Vagina (tissue), 2 donors: ENCODE measurements around the gene TRMT44. TPM values are rescaled to one million over a fixed set of nuclear protein-coding genes. Genes with fewer than 3 reads are reported as not detected.

Experiments used
- DNase-seq, 2 donors: peaks; one replicate each; pipeline ENCODE4 v3.0.0-alpha.2; 2017; ENCODE audit errors: extremely low spot score in 2 of 2
- H3K27ac ChIP-seq: fragments of 200-600 bp; sonication (generic); one replicate; pipeline ENCODE4 v1.5.1; 2019
- H3K27me3 ChIP-seq: fragments of 200-600 bp; sonication (generic); one replicate; pipeline ENCODE4 v1.5.1; 2019
- H3K36me3 ChIP-seq, 2 donors: fragments of 200-600 bp; sonication (generic); one replicate each; pipeline ENCODE4 v1.5.1; 2017 to 2019
- H3K4me1 ChIP-seq: fragments of 200-600 bp; sonication (generic); one replicate; pipeline ENCODE4 v1.5.1; 2019
- H3K4me3 ChIP-seq, 2 donors: fragments of 200-600 bp; sonication (generic); 1 replicate in 1 of 2; 2 replicates in 1 of 2; pipeline ENCODE4 v1.5.1; 2016 to 2019
- H3K9me3 ChIP-seq: fragments of 200-600 bp; sonication (generic); one replicate; pipeline ENCODE4 v1.5.1; 2019
- CTCF ChIP-seq, 3 experiments: fragments of 450-650 bp in 2 of 3; fragments of 200-600 bp in 1 of 3; sonication (generic) in 1 of 3; IDR thresholded peaks; one replicate each; pipeline ENCODE4 v1.5.1; 2017 to 2019; ENCODE audit warnings: antibody characterized with exemption in 3 of 3, mild to moderate bottlenecking in 2 of 3, moderate library complexity in 2 of 3
- POLR2A ChIP-seq, 2 donors: fragments of 450-650 bp; IDR thresholded peaks; one replicate each; pipeline ENCODE4 v1.6.1; 2017; ENCODE audit warnings: antibody characterized with exemption in 2 of 2, mild to moderate bottlenecking in 2 of 2, moderate library complexity in 2 of 2
- POLR2AphosphoS5 ChIP-seq, 2 donors: sonication (generic); formaldehyde crosslinking; IDR thresholded peaks; one replicate each; pipeline ENCODE4 v1.9.0; 2017; ENCODE audit warnings: antibody characterized with exemption in 2 of 2, mild to moderate bottlenecking in 2 of 2, low read depth in 1 of 2; ENCODE audit not compliant: insufficient read depth in 1 of 2
- intact Hi-C: fragments of 100-400 bp; cut with DNase I; formaldehyde crosslinking; loops from one replicate; pipeline ENCODE4 v1.15.1; 2023
- total RNA-seq: library from RNA; depleted of rRNA; stranded (reverse); fragments of >200 nt; gene quantifications from one replicate; pipeline ENCODE4 v1.2.3, GENCODE V29; 2016

The TRMT44 gene
- total RNA-seq, 1 donor from 2014 or later, result 19.2 TPM

DNA sequence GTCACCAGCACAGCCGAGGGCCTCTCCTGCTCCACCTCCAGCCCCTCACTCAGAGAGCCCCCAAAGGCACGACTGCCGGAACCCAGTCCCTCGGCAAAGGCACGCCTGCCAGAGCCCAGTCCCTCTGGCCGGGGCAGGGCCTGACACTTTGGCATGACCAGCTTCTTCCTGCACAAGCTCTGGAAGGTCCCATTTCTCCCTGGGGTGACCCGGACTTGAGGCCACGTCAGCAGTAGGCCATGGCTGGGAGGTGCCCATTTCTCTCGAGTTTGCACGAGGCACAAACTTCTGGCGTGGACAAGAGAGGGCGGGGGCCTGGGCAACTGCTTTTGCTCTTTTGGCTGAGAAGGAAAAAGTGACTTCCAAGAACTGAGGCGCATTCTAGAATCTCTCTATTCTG lies 77.4 kb downstream of the TRMT44 start:
- intact Hi-C loops, result no loop called here
- Histone ChIP-seq H3K9me3 (no peaks in the 10 kb centered on the region), H3K27me3 (no peaks in the 10 kb centered on the region), H3K36me3 (no peaks in the 10 kb centered on the region), H3K4me1 (no peaks in the 10 kb centered on the region), H3K4me3 (no peak overlapping the region), H3K27ac (no peak overlapping the region)
- TF ChIP-seq POLR2AphosphoS5 (IDR thresholded peaks at IDR 0.05; ENCODE audit: insufficient read depth in 1 of 2, low read depth in 1 of 2), result no peak
- no peak for TF ChIP-seq POLR2A (IDR thresholded peaks at IDR 0.05)
- TF ChIP-seq CTCF (IDR thresholded peaks at IDR 0.05), result no peak
- no peak for DNase-seq

GRCh38 chr4:8522160-8523120 lies 81.9 kb downstream of the TRMT44 start:
- intact Hi-C loops, result no loop called here
- peaks cover 14% of the 10 kb centered on the region for H3K4me1 ChIP-seq

DNA sequence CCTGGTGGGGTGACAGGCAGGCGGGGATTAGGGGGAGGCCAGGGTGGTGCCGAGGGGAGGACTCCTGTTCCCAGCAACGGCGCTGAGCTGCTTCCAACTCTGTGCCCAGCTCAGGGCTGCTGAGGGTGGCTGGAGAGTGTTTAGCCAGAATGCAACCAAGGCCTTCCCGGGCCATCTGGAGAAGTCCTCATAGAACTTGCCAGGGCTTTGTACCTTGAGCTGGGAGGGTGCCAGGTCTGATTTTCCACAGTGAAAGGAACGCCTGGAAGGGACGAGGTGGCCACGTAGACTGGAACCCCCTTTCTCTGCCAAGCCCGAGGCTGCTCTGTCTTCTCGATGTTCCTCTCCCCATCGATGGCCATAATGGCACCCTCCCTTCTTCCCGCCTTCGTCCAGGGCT lies 82.6 kb downstream of the TRMT44 start:
- H3K27me3 ChIP-seq, result no peaks in the 10 kb centered on the region
- no peak overlapping the region for H3K4me3 ChIP-seq
- intact Hi-C loops, result no loop called here
- H3K9me3 ChIP-seq, result no peaks in the 10 kb centered on the region
- no peak overlapping the region for H3K27ac ChIP-seq
- DNase-seq, result no peak
- TF ChIP-seq POLR2AphosphoS5 (IDR thresholded peaks at IDR 0.05; ENCODE audit: insufficient read depth in 1 of 2, low read depth in 1 of 2), result no peak
- no peak for TF ChIP-seq CTCF (IDR thresholded peaks at IDR 0.05)
- no peak for TF ChIP-seq POLR2A (IDR thresholded peaks at IDR 0.05)
- H3K36me3 ChIP-seq, result no peaks in the 10 kb centered on the region
- peaks cover 14% of the 10 kb centered on the region for H3K4me1 ChIP-seq

More at GRCh38 chr4:8522160-8523120, 81.9 kb downstream of the TRMT44 start:
- Histone ChIP-seq H3K27ac (no peak overlapping the region), H3K4me3 (no peak overlapping the region), H3K27me3 (no peaks in the 10 kb centered on the region), H3K36me3 (no peaks in the 10 kb centered on the region), H3K9me3 (no peaks in the 10 kb centered on the region)
- no peak for TF ChIP-seq POLR2AphosphoS5 (IDR thresholded peaks at IDR 0.05; ENCODE audit: insufficient read depth in 1 of 2, low read depth in 1 of 2)
- TF ChIP-seq POLR2A (IDR thresholded peaks at IDR 0.05), result no peak
- no peak for TF ChIP-seq CTCF (IDR thresholded peaks at IDR 0.05)
- DNase-seq, result no peak

- DNase-seq, result no peak
- no peak overlapping the region for H3K27ac ChIP-seq
- no peak overlapping the region for H3K4me3 ChIP-seq
- no peaks in the 10 kb centered on the region for H3K27me3 ChIP-seq
- H3K4me1 ChIP-seq, result peaks cover 14% of the 10 kb centered on the region
- intact Hi-C loops, result no loop called here
- no peaks in the 10 kb centered on the region for H3K36me3 ChIP-seq
- no peaks in the 10 kb centered on the region for H3K9me3 ChIP-seq
- TF ChIP-seq CTCF (IDR thresholded peaks at IDR 0.05) (no peak), POLR2A (IDR thresholded peaks at IDR 0.05) (no peak), POLR2AphosphoS5 (IDR thresholded peaks at IDR 0.05; ENCODE audit: insufficient read depth in 1 of 2, low read depth in 1 of 2) (no peak)
Measured at GRCh38 chr4:8523766-8524165, 83.2 kb downstream of the TRMT44 start.
